Measurements from ENCODE around the gene IFIT1.

GRCh38 chr10:89357975-89358374, 34.4 kb upstream of the IFIT1 start:
- TF ChIP-seq MYC (IDR thresholded peaks at IDR 0.05; ENCODE audit: low read depth, low read length) (no peak), MYC (CRISPR knock-in tag; IDR thresholded peaks at IDR 0.05; ENCODE audit: borderline replicate concordance, low read depth) (no peak), FOXA1 (IDR thresholded peaks at IDR 0.05; ENCODE audit: borderline replicate concordance) (no peak), TEAD4 (IDR thresholded peaks at IDR 0.05; ENCODE audit: low read length) (no peak), TEAD4 (CRISPR knock-in tag; IDR thresholded peaks at IDR 0.05; ENCODE audit: borderline replicate concordance) (no peak), KLF10 (CRISPR knock-in tag; IDR thresholded peaks at IDR 0.05) (no peak), POLR2A (conservative IDR thresholded peaks at IDR 0.05) (no peak), NFE2L1 (tag; IDR thresholded peaks at IDR 0.05; ENCODE audit: borderline replicate concordance, low read depth) (no peak), UBTF (IDR thresholded peaks at IDR 0.05; ENCODE audit: borderline replicate concordance in 1 of 2, low read depth in 2 of 2, low read length in 2 of 2) (no peak), BCL6 (CRISPR knock-in tag; IDR thresholded peaks at IDR 0.05) (no peak), ATF3 (IDR thresholded peaks at IDR 0.05) (no peak), ATF3 (CRISPR knock-in tag; conservative IDR thresholded peaks at IDR 0.05) (no peak), SRSF9 (IDR thresholded peaks at IDR 0.05; ENCODE audit: borderline replicate concordance, low read depth, low read length) (no peak), TCFL5 (CRISPR knock-in tag; conservative IDR thresholded peaks at IDR 0.05) (no peak)
- TF ChIP-seq, protein P1, sequence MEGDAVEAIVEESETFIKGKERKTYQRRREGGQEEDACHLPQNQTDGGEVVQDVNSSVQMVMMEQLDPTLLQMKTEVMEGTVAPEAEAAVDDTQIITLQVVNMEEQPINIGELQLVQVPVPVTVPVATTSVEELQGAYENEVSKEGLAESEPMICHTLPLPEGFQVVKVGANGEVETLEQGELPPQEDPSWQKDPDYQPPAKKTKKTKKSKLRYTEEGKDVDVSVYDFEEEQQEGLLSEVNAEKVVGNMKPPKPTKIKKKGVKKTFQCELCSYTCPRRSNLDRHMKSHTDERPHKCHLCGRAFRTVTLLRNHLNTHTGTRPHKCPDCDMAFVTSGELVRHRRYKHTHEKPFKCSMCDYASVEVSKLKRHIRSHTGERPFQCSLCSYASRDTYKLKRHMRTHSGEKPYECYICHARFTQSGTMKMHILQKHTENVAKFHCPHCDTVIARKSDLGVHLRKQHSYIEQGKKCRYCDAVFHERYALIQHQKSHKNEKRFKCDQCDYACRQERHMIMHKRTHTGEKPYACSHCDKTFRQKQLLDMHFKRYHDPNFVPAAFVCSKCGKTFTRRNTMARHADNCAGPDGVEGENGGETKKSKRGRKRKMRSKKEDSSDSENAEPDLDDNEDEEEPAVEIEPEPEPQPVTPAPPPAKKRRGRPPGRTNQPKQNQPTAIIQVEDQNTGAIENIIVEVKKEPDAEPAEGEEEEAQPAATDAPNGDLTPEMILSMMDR (IDR thresholded peaks at IDR 0.05 in 2 of 3, conservative IDR thresholded peaks at IDR 0.05 in 1 of 3; ENCODE audit: insufficient read depth in 2 of 3, low read depth in 1 of 3, low read length in 3 of 3): no peak
